Measurements from ENCODE around the gene TCF7.

TCF7 gene

GRCh38 chr5:134114886-134115805, 665 bp downstream of the TCF7 start:
- no peak for DNase-seq

GRCh38 chr5:134115806-134116175, 1.3 kb downstream of the TCF7 start:
- DNase-seq: no peak

DNA sequence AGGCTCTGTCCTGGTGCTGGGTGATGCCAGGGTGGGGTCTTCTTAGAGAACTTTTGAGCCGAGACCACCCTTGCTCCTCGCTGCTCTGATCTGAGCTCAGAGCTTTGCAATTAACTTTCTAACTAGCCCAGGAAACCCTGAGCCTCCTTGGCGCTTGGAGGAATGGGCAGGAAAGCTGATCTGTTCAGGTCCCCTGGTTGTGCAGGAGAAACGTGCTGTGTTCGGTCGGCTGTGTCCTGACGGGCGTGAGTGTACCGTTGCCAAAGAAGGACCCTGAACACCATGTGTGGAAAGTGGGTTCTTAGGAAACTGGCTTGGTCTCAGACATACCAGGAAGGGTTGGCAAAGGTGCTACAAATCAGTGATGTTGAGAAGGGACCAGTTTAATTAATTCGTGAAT, 1.8 kb downstream of the TCF7 start:
- DNase-seq: no peak

GRCh38 chr5:134116789-134117761, 2.6 kb downstream of the TCF7 start:
- DNase-seq: no peak

DNA sequence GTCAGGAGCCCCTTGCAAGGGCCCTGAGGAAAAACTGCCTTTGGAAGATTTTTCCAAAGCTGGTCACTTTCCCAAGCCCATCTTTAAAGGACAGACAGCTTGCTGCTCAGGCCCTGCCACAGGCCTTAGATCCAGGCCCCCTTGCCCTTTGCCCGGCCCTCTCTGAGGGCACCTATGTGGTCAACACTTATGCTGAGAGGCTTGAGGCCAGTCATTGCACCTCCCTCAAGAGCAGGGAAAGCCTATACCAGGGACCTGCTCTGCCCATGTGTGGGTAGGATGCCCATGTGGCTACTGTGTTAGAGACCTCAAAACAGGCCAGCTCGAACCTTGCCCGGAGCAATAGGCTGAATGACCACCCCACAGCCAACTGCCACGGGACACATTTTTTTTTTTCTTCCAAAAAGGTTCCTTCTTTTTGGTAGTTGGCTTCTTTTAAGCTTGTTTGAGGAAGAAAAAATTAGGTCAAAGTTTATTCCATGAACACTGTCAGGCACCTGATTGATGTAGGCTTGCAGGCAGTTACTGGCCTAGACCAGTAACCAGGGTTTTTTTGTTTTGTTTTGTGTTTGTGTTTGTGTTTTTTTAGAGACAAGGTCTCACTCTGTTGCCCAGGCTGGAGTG, 3.8 kb downstream of the TCF7 start:
- DNase-seq: no peak

GRCh38 chr5:134119720-134120119, 5.2 kb downstream of the TCF7 start:
- DNase-seq: no peak

- DNase-seq: no peak
Observed at GRCh38 chr5:134120386-134121138, 6.1 kb downstream of the TCF7 start.

DNA sequence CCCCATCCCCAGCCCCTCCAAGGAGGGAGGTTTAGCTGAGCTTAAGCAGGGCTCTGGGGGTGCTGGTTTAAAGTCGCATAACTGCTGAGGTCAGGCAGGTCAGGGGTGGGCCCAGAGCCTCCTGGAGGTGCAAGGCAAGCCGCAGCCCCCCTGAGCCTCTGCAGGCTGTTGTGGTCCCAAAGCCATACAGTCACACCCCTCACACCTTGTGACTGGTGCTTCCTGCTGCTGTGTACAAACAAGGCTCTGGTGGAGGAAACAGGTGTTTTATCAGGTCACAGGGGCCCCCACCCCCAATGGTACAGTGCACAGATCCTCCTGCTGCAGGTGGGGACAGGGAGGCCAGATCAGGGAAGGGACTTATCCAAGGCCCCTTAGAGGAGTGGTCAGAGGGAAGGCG, 8.0 kb downstream of the TCF7 start:
- no peak for DNase-seq

GRCh38 chr5:134123360-134123759, 8.9 kb downstream of the TCF7 start:
- DNase-seq: no peak

- no peak for DNase-seq
Observed at GRCh38 chr5:134124289-134125038, 10.0 kb downstream of the TCF7 start.

DNA sequence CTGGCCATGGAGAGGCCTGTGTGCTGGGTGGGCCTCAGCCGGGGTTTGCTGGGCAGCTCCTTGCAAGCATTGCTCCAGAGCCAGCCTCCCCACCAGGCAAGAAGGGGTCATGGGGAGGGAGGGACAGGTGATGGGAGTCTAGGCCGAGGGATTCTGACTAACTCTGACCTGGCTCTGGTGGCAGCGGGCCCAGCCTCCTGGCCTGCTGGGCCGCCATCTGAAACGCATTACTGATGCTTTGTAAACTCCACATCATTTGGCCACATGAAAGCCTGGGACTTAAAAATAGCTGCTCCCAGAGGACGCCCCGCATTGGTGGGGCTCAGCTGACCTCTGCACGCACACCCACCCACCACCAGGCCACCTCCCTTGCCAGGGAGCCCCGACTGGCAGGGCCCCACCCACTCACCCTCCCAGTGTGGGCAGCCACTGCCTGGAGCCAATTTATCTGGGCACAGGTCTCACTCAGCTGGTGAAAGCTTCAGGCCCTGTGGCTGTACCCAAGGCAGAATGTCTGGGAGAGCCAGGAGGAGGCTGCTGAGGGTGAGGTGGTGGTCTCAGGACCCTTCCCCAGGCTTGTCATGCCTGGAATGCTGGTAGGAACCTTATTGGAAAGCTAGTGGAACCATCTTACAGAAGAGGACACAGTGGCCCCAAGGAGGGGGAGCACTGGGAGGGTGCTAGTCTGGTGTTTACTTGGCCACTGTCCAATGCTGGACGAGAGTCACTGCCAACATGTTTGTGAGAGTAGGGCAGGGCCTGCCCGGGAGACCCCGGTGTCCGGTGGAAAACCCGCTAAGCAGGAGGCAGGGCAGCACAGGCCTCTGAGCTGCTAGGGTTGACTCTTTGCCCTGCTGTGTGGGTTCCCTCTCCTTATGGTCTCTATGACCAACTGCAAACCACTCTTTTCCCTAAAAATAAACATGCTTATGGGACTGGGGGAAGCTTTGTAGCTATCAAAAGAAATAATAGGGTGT, 10.8 kb downstream of the TCF7 start:
- DNase-seq: peak; percentile 24

DNA sequence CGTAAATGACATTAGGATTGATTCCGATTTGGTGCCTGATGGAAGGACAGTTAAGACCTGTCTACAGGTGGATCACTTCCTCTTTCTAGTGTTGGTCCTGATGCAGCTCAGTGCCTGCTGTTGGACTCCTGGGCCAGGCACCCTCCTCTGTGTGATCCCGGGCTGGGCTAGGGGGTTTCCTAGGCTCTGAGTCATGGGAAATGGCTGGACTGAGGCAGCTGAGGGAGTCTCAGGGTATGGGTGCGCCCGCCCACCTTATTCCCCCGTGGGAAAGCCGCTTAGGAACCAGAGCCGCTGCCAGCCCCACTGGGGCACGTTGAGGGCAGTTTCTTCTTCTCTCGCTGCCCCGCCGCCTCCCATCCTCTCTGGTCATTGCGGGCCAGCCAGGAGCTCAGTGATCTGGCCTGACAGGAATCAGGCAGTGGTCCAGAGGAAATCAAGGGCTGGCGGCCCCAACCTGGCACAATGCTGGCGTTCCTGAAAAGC, 12.9 kb downstream of the TCF7 start:
- DNase-seq: no peak

DNA sequence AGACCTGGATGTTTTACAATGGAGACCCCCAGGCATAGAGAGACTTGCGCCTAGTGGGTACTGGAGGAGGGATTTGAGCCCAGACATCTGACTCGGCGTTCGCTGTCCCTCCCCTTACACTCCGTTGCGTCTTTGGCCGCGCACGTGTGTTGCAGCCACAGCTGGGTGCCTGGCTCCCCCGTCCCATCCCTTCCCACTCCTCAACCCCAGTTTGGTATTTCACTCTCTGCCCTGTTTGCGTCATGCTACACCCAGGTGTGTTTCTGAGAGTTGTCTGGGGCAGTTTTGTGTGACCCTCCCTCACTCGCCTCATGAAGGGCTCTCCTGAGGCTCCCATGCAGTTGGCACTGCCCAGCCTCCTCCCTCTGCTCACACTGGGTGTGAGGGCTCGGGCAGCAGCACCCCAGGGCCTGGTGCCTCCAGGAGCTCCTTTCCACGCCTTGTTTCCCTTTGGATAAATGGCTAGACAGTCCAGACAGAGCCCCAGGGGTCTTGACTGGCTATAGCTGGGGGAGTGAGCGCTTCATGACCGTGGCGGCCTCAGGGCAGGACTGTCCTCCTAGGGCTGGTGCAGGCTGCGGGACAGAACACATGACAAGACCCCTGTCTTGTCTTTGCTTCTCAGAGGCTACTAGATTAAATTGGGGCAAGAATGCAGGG, 13.6 kb downstream of the TCF7 start:
- DNase-seq: no peak

DNA sequence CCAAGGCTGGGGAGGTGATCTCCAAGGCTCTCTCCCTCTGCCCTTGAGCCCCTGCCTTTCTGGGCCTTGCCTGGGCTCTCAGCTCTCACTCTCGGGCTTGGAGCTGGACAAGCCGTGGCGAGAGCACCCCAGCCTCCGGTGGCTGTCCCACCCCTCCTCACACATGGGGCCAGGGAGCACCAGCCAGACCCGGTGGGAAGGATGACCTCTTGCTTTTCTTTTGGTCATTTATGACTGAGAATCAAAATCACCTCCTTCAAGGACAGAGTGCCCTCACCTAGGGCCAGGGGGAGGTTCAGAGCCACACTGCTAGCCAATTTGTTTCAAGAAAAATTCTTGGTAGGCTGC, 14.1 kb downstream of the TCF7 start:
- DNase-seq: no peak

DNA sequence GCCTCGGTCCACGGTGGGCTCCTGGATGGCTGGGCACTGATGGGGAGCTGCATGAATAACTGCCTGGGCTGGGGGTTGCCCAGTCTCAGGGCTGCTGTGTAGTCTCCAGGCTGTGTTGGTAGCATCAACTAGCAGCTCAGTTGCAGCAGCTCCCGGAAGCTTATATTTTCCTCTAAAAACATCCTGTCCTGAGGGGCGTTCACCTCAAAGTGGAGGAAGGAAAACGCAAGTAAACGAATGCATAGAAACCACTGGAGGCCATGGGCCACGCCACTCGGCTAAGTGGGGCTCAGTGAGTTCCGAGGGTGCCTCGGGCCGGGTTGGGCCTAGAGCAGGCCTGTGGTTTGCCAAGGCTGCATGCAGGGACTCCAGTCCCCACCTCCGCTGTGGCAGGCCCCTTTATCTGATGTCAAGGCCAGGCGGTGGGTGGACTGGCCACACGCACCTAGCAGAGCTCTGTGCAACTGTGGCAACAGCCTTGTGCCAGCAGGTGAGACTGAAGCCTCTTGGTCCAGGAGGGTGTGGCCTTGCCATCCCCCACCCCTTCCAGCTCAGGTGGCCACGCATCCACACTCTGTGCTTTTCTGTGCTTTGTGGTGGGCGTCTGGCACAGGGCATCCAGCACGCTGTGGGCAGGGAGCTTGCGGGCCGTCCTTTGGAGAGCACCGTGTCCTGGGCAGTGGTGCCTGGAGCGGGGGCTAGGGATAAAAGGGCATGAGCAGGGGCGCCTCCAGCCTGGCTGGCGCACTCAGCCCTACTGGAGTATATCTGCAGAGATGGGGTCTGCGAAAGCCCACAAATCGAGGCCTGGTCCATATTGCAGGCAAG, 15.1 kb downstream of the TCF7 start:
- DNase-seq: no peak

- DNase-seq: no peak
Observed at GRCh38 chr5:134130239-134130945, 15.9 kb downstream of the TCF7 start.

DNA sequence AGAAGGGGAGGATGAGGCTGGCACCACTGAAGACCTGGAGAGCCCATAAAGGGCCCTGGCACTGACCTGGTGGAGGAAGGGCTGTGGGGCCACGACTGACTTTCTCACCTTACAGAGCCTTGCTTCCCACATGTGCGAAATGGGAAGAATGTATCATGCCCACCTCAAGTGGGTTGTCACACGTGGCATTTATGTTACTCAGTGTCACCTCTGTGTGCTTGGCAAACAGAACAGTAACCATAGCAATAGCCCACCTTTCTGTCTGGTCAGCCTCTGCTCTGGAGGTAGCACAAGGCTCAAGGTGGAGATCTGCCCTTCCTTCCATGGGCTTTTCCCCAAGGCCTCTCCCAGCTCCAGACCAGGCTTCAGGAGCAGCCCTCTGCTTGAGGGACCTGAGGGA, 16.7 kb downstream of the TCF7 start:
- DNase-seq: no peak
